SK-N-MC (cell line): ENCODE data around the gene RNPS1.

Source experiments
- EZH2 ChIP-seq: fragments of 200-600 bp; sonication (generic); IDR thresholded peaks from one replicate; pipeline ENCODE4 v1.6.1; 2017; ENCODE audit warnings: antibody characterized with exemption
- FOXP2 ChIP-seq: optimal IDR thresholded peaks from 2 replicates; pipeline ENCODE3; 2011; ENCODE audit warnings: mild to moderate bottlenecking, moderate library complexity; ENCODE audit not compliant: insufficient read depth; ENCODE audit errors: extremely low read length, control extremely low read depth
- POLR2AphosphoS5 ChIP-seq: IDR thresholded peaks from 2 replicates; pipeline ENCODE4 v1.6.1; 2012; ENCODE audit warnings: mild to moderate bottlenecking, low read depth, low read length, borderline replicate concordance

DNA sequence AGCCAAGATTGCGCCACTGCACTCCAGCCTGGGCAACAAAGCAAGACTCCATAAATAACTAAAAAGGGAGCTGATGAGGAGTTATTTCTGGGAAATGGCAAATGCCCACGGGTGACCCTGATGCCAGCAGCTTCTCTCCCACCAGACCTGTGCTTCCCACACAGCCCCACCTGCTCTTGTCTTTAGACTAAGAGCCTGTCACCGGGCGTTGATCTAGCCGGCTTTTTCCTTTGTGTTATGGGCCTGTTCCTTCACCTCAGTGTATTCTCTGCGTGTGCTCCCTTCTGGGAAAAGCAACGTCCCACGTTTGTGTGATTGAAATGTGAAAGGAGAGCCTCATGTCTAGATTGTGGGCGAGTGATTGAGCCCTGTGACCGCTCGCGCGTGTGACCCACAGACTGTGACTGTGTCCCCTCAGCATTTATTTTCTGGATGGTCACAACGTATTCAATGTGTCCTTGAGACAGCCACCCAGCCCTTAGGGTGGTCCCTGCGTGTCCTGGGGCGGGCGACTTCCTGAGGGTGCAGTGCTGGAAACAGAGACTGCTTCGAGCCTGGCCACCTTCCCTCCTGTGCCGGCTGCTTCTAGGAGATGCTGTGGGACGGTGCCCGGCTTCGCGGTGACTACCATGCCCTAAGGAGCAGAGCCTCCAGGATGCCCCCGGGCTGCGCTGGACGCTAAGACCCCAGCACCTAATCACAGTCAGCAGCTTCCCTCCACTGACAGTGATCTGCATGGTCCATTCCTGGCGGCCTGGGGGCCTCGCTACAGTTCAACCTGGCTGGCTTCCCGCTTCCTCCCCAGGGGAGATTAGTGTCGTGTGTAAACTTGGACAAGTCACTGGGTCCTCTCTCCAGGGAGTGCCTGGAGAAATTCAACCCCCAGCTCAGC, 7.8 kb upstream of the RNPS1 start:
- no peak for TF ChIP-seq POLR2AphosphoS5
- TF ChIP-seq EZH2, result no peak
- TF ChIP-seq FOXP2, result no peak
